GM23338 (cell line): Measurements from ENCODE around the gene RNF213. TPM values are rescaled to one million over a fixed set of nuclear protein-coding genes. Genes with fewer than 3 reads are reported as not detected.

ENCODE experiments used
- ATAC-seq: fragments of 200-7000 bp; cut with Tn5 transposase; 3 replicates; pipeline ENCODE4 v1.9.1; 2020
- DNase-seq: peaks from one replicate; pipeline ENCODE4 v3.0.0-alpha.2; 2015; ENCODE audit warnings: low spot score
- H2AFZ ChIP-seq: fragments of 200-600 bp; sonication (generic); 2 replicates; pipeline ENCODE4 v1.8.0; 2016; ENCODE audit warnings: antibody characterized with exemption, mild to moderate bottlenecking, moderate library complexity
- H3F3A ChIP-seq: fragments of 200-600 bp; sonication (generic); replicated peaks from 2 replicates; pipeline ENCODE4 v1.8.0; 2017; ENCODE audit warnings: antibody characterized with exemption, mixed run types, low read depth
- H3K27ac ChIP-seq: fragments of 200-600 bp; sonication (generic); 2 replicates; pipeline ENCODE4 v1.6.1; 2016; ENCODE audit warnings: low read depth
- H3K27me3 ChIP-seq: fragments of 200-600 bp; sonication (generic); 2 replicates; pipeline ENCODE4 v1.8.0; 2016; ENCODE audit warnings: mild to moderate bottlenecking, mixed run types, moderate library complexity; ENCODE audit not compliant: insufficient read depth
- H3K36me3 ChIP-seq: fragments of 200-600 bp; sonication (generic); 2 replicates; pipeline ENCODE4 v1.8.0; 2016; ENCODE audit warnings: mild to moderate bottlenecking; ENCODE audit not compliant: insufficient read depth
- H3K4me1 ChIP-seq: fragments of 200-600 bp; sonication (generic); 2 replicates; pipeline ENCODE4 v1.8.0; 2016; ENCODE audit warnings: mild to moderate bottlenecking, moderate library complexity; ENCODE audit not compliant: insufficient read depth
- H3K4me2 ChIP-seq: fragments of 200-600 bp; sonication (generic); 2 replicates; pipeline ENCODE4 v1.7.1; 2017; ENCODE audit warnings: mixed run types
- H3K4me3 ChIP-seq: fragments of 200-600 bp; sonication (generic); 2 replicates; pipeline ENCODE4 v1.6.1; 2016; ENCODE audit warnings: mixed run types
- H3K79me2 ChIP-seq: fragments of 200-600 bp; sonication (generic); replicated peaks from 2 replicates; pipeline ENCODE4 v1.8.0; 2017; ENCODE audit warnings: mild to moderate bottlenecking; ENCODE audit not compliant: insufficient read depth
- H3K9me2 ChIP-seq: fragments of 200-600 bp; sonication (generic); 2 replicates; pipeline ENCODE4 v1.8.0; 2017; ENCODE audit not compliant: insufficient read depth
- H4K20me1 ChIP-seq: fragments of 200-600 bp; sonication (generic); replicated peaks from 2 replicates; pipeline ENCODE4 v1.8.0; 2017; ENCODE audit warnings: mild to moderate bottlenecking; ENCODE audit not compliant: insufficient read depth
- H3K27ac Mint-ChIP-seq: 2 replicates; pipeline ENCODE4 v1.8.0; 2020; ENCODE audit warnings: inconsistent platforms, mild to moderate bottlenecking, moderate library complexity, mixed read lengths
- H3K27me3 Mint-ChIP-seq: 3 replicates; pipeline ENCODE4 v1.8.0; 2022; ENCODE audit warnings: low read depth, mild to moderate bottlenecking, moderate library complexity, mixed read lengths, inconsistent platforms; ENCODE audit not compliant: insufficient read depth, poor library complexity
- H3K36me3 Mint-ChIP-seq: 3 replicates; pipeline ENCODE4 v1.8.0; 2021; ENCODE audit warnings: low read depth, mild to moderate bottlenecking, inconsistent platforms, moderate library complexity, mixed read lengths
- H3K4me1 Mint-ChIP-seq: 3 replicates; pipeline ENCODE4 v1.8.0; 2020; ENCODE audit warnings: mild to moderate bottlenecking, inconsistent platforms, mixed read lengths
- H3K4me3 Mint-ChIP-seq: 3 replicates; pipeline ENCODE4 v1.8.0; 2021; ENCODE audit warnings: moderate library complexity, mild to moderate bottlenecking, inconsistent platforms, mixed read lengths
- H3K9me3 Mint-ChIP-seq: 3 replicates; pipeline ENCODE4 v1.8.0; 2020; ENCODE audit warnings: moderate library complexity, mild to moderate bottlenecking, inconsistent platforms, mixed read lengths
- CREB1 ChIP-seq: fragments of 250-450 bp; sonication (Bioruptor Pico); IDR thresholded peaks from 2 replicates; pipeline ENCODE4 v1.5.0; 2020; ENCODE audit warnings: low read depth, mild to moderate bottlenecking, moderate library complexity
- ETS1 ChIP-seq: IDR thresholded peaks from 2 replicates; pipeline ENCODE4 v1.6.1; 2016; ENCODE audit warnings: antibody characterized with exemption
- EZH2 ChIP-seq: fragments of 200-600 bp; sonication (generic); IDR thresholded peaks from one replicate; pipeline ENCODE4 v1.8.0; 2017; ENCODE audit warnings: antibody characterized with exemption, mild to moderate bottlenecking, low read depth; ENCODE audit not compliant: unreplicated experiment
- NANOG ChIP-seq: IDR thresholded peaks from 2 replicates; pipeline ENCODE4 v1.6.1; 2016; ENCODE audit warnings: antibody characterized with exemption, borderline replicate concordance
- POLR2AphosphoS5 ChIP-seq: IDR thresholded peaks from 2 replicates; pipeline ENCODE4 v1.6.1; 2016; ENCODE audit warnings: antibody characterized with exemption, low read depth
- REST ChIP-seq: IDR thresholded peaks from one replicate; pipeline ENCODE4 v1.6.1; 2018; ENCODE audit warnings: antibody characterized with exemption; ENCODE audit not compliant: unreplicated experiment
- STAT1 ChIP-seq: IDR thresholded peaks from one replicate; pipeline ENCODE4 v1.6.1; 2016; ENCODE audit warnings: antibody characterized with exemption; ENCODE audit not compliant: unreplicated experiment
- ZNF114 ChIP-seq: fragments of 250-450 bp; sonication (Bioruptor Pico); IDR thresholded peaks from 2 replicates; pipeline ENCODE4 v1.5.0; 2020; ENCODE audit warnings: mild to moderate bottlenecking, moderate library complexity
- ZNF331 ChIP-seq: fragments of 250-450 bp; sonication (Bioruptor Pico); IDR thresholded peaks from 2 replicates; pipeline ENCODE4 v1.5.0; 2020; ENCODE audit warnings: low read depth, mild to moderate bottlenecking, moderate library complexity
- polyA plus RNA-seq: library from polyadenylated mRNA; unstranded; fragments of >200 nt; fragmentation: Nextera tagmentation; extraction: Ambion mirVana; gene quantifications from 2 replicates; pipeline ENCODE4 v1.2.1, GENCODE V29; 2016
- total RNA-seq: library from RNA; depleted of rRNA; stranded (reverse); fragments of >200 nt; shearing (Covaris generic); gene quantifications from 2 replicates; pipeline ENCODE4 v1.2.3, GENCODE V29; 2014
- TF ChIP-seq, protein P1 (sequence below): fragments of 250-450 bp; sonication (Bioruptor Pico); IDR thresholded peaks from 2 replicates; pipeline ENCODE4 v1.5.0; 2020; ENCODE audit warnings: mild to moderate bottlenecking, moderate library complexity
- TF ChIP-seq, protein P2 (sequence below), 2 experiments: fragments of 200-600 bp in 1 of 2; sonication (generic) in 1 of 2; conservative IDR thresholded peaks; 2 replicates each; pipeline versions ENCODE4 v1.5.1 to v1.6.1; 2016 to 2017; ENCODE audit warnings: antibody characterized with exemption in 2 of 2, low read depth in 2 of 2, mild to moderate bottlenecking in 2 of 2, moderate library complexity in 1 of 2

The RNF213 gene
- total and polyA plus RNA-seq, 2 experiments from 2014 or later = 21.2 to 67.2 TPM

- TF ChIP-seq, protein P1, sequence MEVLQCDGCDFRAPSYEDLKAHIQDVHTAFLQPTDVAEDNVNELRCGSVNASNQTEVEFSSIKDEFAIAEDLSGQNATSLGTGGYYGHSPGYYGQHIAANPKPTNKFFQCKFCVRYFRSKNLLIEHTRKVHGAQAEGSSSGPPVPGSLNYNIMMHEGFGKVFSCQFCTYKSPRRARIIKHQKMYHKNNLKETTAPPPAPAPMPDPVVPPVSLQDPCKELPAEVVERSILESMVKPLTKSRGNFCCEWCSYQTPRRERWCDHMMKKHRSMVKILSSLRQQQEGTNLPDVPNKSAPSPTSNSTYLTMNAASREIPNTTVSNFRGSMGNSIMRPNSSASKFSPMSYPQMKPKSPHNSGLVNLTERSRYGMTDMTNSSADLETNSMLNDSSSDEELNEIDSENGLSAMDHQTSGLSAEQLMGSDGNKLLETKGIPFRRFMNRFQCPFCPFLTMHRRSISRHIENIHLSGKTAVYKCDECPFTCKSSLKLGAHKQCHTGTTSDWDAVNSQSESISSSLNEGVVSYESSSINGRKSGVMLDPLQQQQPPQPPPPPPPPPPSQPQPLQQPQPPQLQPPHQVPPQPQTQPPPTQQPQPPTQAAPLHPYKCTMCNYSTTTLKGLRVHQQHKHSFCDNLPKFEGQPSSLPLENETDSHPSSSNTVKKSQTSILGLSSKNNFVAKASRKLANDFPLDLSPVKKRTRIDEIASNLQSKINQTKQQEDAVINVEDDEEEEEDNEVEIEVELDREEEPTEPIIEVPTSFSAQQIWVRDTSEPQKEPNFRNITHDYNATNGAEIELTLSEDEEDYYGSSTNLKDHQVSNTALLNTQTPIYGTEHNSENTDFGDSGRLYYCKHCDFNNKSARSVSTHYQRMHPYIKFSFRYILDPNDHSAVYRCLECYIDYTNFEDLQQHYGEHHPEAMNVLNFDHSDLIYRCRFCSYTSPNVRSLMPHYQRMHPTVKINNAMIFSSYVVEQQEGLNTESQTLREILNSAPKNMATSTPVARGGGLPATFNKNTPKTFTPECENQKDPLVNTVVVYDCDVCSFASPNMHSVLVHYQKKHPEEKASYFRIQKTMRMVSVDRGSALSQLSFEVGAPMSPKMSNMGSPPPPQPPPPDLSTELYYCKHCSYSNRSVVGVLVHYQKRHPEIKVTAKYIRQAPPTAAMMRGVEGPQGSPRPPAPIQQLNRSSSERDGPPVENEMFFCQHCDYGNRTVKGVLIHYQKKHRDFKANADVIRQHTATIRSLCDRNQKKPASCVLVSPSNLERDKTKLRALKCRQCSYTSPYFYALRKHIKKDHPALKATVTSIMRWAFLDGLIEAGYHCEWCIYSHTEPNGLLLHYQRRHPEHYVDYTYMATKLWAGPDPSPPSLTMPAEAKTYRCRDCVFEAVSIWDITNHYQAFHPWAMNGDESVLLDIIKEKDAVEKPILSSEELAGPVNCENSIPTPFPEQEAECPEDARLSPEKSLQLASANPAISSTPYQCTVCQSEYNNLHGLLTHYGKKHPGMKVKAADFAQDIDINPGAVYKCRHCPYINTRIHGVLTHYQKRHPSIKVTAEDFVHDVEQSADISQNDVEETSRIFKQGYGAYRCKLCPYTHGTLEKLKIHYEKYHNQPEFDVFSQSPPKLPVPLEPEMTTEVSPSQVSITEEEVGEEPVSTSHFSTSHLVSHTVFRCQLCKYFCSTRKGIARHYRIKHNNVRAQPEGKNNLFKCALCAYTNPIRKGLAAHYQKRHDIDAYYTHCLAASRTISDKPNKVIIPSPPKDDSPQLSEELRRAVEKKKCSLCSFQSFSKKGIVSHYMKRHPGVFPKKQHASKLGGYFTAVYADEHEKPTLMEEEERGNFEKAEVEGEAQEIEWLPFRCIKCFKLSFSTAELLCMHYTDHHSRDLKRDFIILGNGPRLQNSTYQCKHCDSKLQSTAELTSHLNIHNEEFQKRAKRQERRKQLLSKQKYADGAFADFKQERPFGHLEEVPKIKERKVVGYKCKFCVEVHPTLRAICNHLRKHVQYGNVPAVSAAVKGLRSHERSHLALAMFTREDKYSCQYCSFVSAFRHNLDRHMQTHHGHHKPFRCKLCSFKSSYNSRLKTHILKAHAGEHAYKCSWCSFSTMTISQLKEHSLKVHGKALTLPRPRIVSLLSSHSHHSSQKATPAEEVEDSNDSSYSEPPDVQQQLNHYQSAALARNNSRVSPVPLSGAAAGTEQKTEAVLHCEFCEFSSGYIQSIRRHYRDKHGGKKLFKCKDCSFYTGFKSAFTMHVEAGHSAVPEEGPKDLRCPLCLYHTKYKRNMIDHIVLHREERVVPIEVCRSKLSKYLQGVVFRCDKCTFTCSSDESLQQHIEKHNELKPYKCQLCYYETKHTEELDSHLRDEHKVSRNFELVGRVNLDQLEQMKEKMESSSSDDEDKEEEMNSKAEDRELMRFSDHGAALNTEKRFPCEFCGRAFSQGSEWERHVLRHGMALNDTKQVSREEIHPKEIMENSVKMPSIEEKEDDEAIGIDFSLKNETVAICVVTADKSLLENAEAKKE (CRISPR knock-in tag) = no peak
- TF ChIP-seq POLR2AphosphoS5 = no peak
- TF ChIP-seq EZH2 = no peak
- TF ChIP-seq, protein P2, sequence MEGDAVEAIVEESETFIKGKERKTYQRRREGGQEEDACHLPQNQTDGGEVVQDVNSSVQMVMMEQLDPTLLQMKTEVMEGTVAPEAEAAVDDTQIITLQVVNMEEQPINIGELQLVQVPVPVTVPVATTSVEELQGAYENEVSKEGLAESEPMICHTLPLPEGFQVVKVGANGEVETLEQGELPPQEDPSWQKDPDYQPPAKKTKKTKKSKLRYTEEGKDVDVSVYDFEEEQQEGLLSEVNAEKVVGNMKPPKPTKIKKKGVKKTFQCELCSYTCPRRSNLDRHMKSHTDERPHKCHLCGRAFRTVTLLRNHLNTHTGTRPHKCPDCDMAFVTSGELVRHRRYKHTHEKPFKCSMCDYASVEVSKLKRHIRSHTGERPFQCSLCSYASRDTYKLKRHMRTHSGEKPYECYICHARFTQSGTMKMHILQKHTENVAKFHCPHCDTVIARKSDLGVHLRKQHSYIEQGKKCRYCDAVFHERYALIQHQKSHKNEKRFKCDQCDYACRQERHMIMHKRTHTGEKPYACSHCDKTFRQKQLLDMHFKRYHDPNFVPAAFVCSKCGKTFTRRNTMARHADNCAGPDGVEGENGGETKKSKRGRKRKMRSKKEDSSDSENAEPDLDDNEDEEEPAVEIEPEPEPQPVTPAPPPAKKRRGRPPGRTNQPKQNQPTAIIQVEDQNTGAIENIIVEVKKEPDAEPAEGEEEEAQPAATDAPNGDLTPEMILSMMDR (conservative IDR thresholded peaks at IDR 0.05; ENCODE audit: low read depth in 2 of 2) = no peak
- TF ChIP-seq STAT1 = no peak
- TF ChIP-seq CREB1 (CRISPR knock-in tag) = no peak
- no peak for TF ChIP-seq NANOG
Observed at GRCh38 chr17:80442764-80443163, 182.1 kb downstream of the RNF213 start (continued).

DNA sequence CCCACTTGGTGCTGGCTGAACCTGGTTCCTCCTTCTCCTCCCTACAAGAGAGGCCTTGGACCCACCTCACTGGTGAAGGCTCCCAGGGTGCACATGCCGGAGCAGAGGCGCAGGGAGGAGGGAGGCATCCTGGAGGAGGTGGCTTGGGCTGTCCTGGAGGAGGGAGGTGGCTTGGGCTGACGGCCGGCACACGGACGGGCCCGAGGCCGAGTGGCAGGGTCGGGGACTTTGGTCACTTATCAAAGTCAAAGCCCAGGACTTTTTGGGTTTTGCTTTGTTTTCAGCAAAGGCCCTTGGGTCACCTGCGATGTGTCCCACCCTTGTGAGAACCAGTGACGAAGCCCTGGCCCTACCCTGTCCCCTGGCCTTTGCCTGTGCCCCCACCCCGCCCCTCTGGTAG lies 182.8 kb downstream of the RNF213 start:
- no peak overlapping the region for H2AFZ ChIP-seq
- no peak for DNase-seq
- Mint-ChIP-seq H3K36me3 (no peaks in the 10 kb centered on the region), H3K4me1 (peaks cover 4% of the 10 kb centered on the region; the same call in 1 of the 3 replicates), H3K9me3 (no peaks in the 10 kb centered on the region), H3K27ac (no peak overlapping the region), H3K4me3 (no peak overlapping the region), H3K27me3 (peaks cover 11% of the 10 kb centered on the region)
- no peak overlapping the region for H3K4me3 ChIP-seq
- no peak overlapping the region for H3K27ac ChIP-seq
- H3K4me1 ChIP-seq = no peaks in the 10 kb centered on the region; the same call in 1 of the 2 replicates
- H3K79me2 ChIP-seq = no peaks in the 10 kb centered on the region
- H3K9me2 ChIP-seq = no peaks in the 10 kb centered on the region
- no peak for ATAC-seq
- H3K27me3 ChIP-seq = no peaks in the 10 kb centered on the region
- H3K4me2 ChIP-seq = no peak overlapping the region
- H3K36me3 ChIP-seq = no peaks in the 10 kb centered on the region
- no peaks in the 10 kb centered on the region; the same call in none of the 2 replicates for H4K20me1 ChIP-seq
- H3F3A ChIP-seq = 0 out of 2 replicates have a peak, but pooled peaks cover 3% of the 10 kb centered on the region
- no peak for TF ChIP-seq REST
- no peak for TF ChIP-seq ZNF114
- no peak for TF ChIP-seq STAT1
- TF ChIP-seq ZNF331 (CRISPR knock-in tag) = no peak
- TF ChIP-seq ETS1 = no peak
- TF ChIP-seq EZH2 = no peak
- no peak for TF ChIP-seq POLR2AphosphoS5
